Measurements from ENCODE around the gene NDUFAF8.

The NDUFAF8 gene

GRCh38 chr17:81256616-81257015 lies 17.5 kb downstream of the NDUFAF8 start:
- H2AFZ ChIP-seq (ENCODE audit: low read depth, low read length), result no peak overlapping the region
- TF ChIP-seq EZH2 (IDR thresholded peaks at IDR 0.05; ENCODE audit: borderline replicate concordance, low read depth, low read length, severe bottlenecking) (no peak), CTCF (IDR thresholded peaks at IDR 0.05; ENCODE audit: borderline replicate concordance, extremely low read depth, low read length, poor library complexity, severe bottlenecking) (no peak)
- no peak for DNase-seq
- peaks cover 31% of the 10 kb centered on the region for H4K20me1 ChIP-seq (ENCODE audit: insufficient read depth, low read length)
- no peak overlapping the region for H3K4me2 ChIP-seq (ENCODE audit: insufficient read depth, low read length)
- no peaks in the 10 kb centered on the region for H3K9me3 ChIP-seq (ENCODE audit: insufficient read depth, low read length, severe bottlenecking)
- ATAC-seq (ENCODE audit: insufficient read depth, low read depth), result no peak
- H3K79me2 ChIP-seq (ENCODE audit: insufficient read depth, low read length), result no peaks in the 10 kb centered on the region
- no peak overlapping the region for H3K4me3 ChIP-seq (ENCODE audit: low read depth in 1 of 2, low read length in 2 of 2)
- H3K9ac ChIP-seq (ENCODE audit: low read depth, low read length), result no peak overlapping the region
- H3K27me3 ChIP-seq (ENCODE audit: insufficient read depth, low read length, poor library complexity), result no peaks in the 10 kb centered on the region
- H3K4me1 ChIP-seq (ENCODE audit: insufficient read depth, low read length), result no peaks in the 10 kb centered on the region
- H3K36me3 ChIP-seq (ENCODE audit: insufficient read depth, low read length), result peaks cover 77% of the 10 kb centered on the region
- H3K27ac ChIP-seq (ENCODE audit: low read length), result no peak overlapping the region

GRCh38 chr17:81257533-81257932 lies 18.4 kb downstream of the NDUFAF8 start:
- H4K20me1 ChIP-seq (ENCODE audit: insufficient read depth, low read length), result peaks cover 31% of the 10 kb centered on the region
- no peak for ATAC-seq (ENCODE audit: insufficient read depth, low read depth)
- DNase-seq, result no peak
- H3K27ac ChIP-seq (ENCODE audit: low read length), result no peak overlapping the region
- no peak overlapping the region for H2AFZ ChIP-seq (ENCODE audit: low read depth, low read length)
- no peak overlapping the region for H3K9ac ChIP-seq (ENCODE audit: low read depth, low read length)
- H3K4me3 ChIP-seq (ENCODE audit: low read depth in 1 of 2, low read length in 2 of 2), result no peak overlapping the region
- H3K4me1 ChIP-seq (ENCODE audit: insufficient read depth, low read length), result no peaks in the 10 kb centered on the region
- no peak overlapping the region for H3K4me2 ChIP-seq (ENCODE audit: insufficient read depth, low read length)
- no peaks in the 10 kb centered on the region for H3K9me3 ChIP-seq (ENCODE audit: insufficient read depth, low read length, severe bottlenecking)
- no peaks in the 10 kb centered on the region for H3K79me2 ChIP-seq (ENCODE audit: insufficient read depth, low read length)
- peaks cover 77% of the 10 kb centered on the region for H3K36me3 ChIP-seq (ENCODE audit: insufficient read depth, low read length)
- no peak for TF ChIP-seq EZH2 (IDR thresholded peaks at IDR 0.05; ENCODE audit: borderline replicate concordance, low read depth, low read length, severe bottlenecking)
- no peak for TF ChIP-seq CTCF (IDR thresholded peaks at IDR 0.05; ENCODE audit: borderline replicate concordance, extremely low read depth, low read length, poor library complexity, severe bottlenecking)
- no peaks in the 10 kb centered on the region for H3K27me3 ChIP-seq (ENCODE audit: insufficient read depth, low read length, poor library complexity)

GRCh38 chr17:81258292-81258691 lies 19.2 kb downstream of the NDUFAF8 start:
- Histone ChIP-seq H2AFZ (ENCODE audit: low read depth, low read length) (no peak overlapping the region), H3K9ac (ENCODE audit: low read depth, low read length) (no peak overlapping the region), H3K27me3 (ENCODE audit: insufficient read depth, low read length, poor library complexity) (no peaks in the 10 kb centered on the region), H3K4me3 (ENCODE audit: low read depth in 1 of 2, low read length in 2 of 2) (no peak overlapping the region), H3K9me3 (ENCODE audit: insufficient read depth, low read length, severe bottlenecking) (no peaks in the 10 kb centered on the region), H3K27ac (ENCODE audit: low read length) (no peak overlapping the region), H3K4me2 (ENCODE audit: insufficient read depth, low read length) (no peak overlapping the region), H3K36me3 (ENCODE audit: insufficient read depth, low read length) (peaks cover 78% of the 10 kb centered on the region), H3K79me2 (ENCODE audit: insufficient read depth, low read length) (no peaks in the 10 kb centered on the region), H3K4me1 (ENCODE audit: insufficient read depth, low read length) (no peaks in the 10 kb centered on the region), H4K20me1 (ENCODE audit: insufficient read depth, low read length) (peaks cover 26% of the 10 kb centered on the region)
- no peak for ATAC-seq (ENCODE audit: insufficient read depth, low read depth)
- DNase-seq, result no peak
- TF ChIP-seq EZH2 (IDR thresholded peaks at IDR 0.05; ENCODE audit: borderline replicate concordance, low read depth, low read length, severe bottlenecking) (no peak), CTCF (IDR thresholded peaks at IDR 0.05; ENCODE audit: borderline replicate concordance, extremely low read depth, low read length, poor library complexity, severe bottlenecking) (no peak)

Data from DND-41 (cell line).